Osteoblast (primary cell): ENCODE data around the gene ASB3. TPM values are rescaled to one million over a fixed set of nuclear protein-coding genes. Genes with fewer than 3 reads are reported as not detected.
"Not testable (repeated sequence)": the region's sequence is repeated elsewhere in the genome, so short reads cannot be mapped to it uniquely, and the experiment has no call there.

Experiments
- DNase-seq: peaks from one replicate; pipeline ENCODE4 v3.0.0; 2011; ENCODE audit warnings: low spot score, mixed read lengths; ENCODE audit not compliant: insufficient read length; ENCODE audit errors: missing footprints
- H2AFZ ChIP-seq: 2 replicates; pipeline ENCODE4 v1.6.0; 2011; ENCODE audit warnings: mild to moderate bottlenecking, low read length
- H3K27ac ChIP-seq: 2 replicates; pipeline ENCODE4 v1.5.1; 2011; ENCODE audit warnings: mild to moderate bottlenecking, low read depth, low read length, moderate library complexity
- H3K27me3 ChIP-seq: 2 replicates; pipeline ENCODE4 v1.6.0; 2012; ENCODE audit warnings: mild to moderate bottlenecking, control low read depth, inconsistent platforms, low read length, moderate library complexity; ENCODE audit not compliant: insufficient read depth
- H3K36me3 ChIP-seq: 2 replicates; pipeline ENCODE4 v1.5.1; 2011; ENCODE audit warnings: mild to moderate bottlenecking, low read length, control low read depth, moderate library complexity; ENCODE audit not compliant: insufficient read depth
- H3K4me1 ChIP-seq: 2 replicates; pipeline ENCODE4 v1.5.1; 2011; ENCODE audit warnings: mild to moderate bottlenecking, low read length, control low read depth, moderate library complexity; ENCODE audit not compliant: insufficient read depth
- H3K4me2 ChIP-seq: 2 replicates; pipeline ENCODE4 v1.6.0; 2011; ENCODE audit warnings: mild to moderate bottlenecking, low read length; ENCODE audit not compliant: insufficient read depth
- H3K4me3 ChIP-seq: fragments of 200-600 bp; sonication (generic); 3 replicates; pipeline ENCODE4 v1.5.1; 2012; ENCODE audit warnings: mild to moderate bottlenecking, low read length, inconsistent platforms; ENCODE audit not compliant: insufficient read depth
- H3K79me2 ChIP-seq: 2 replicates; pipeline ENCODE4 v1.6.0; 2012; ENCODE audit warnings: mild to moderate bottlenecking, low read length, control low read depth, inconsistent platforms; ENCODE audit not compliant: insufficient read depth
- H3K9me3 ChIP-seq: 2 replicates; pipeline ENCODE4 v1.5.1; 2011; ENCODE audit warnings: low read depth, low read length, control low read depth
- H4K20me1 ChIP-seq: 2 replicates; pipeline ENCODE4 v1.6.0; 2012; ENCODE audit warnings: mild to moderate bottlenecking, low read length, control low read depth; ENCODE audit not compliant: insufficient read depth
- total RNA-seq: library from RNA; depleted of rRNA; stranded (reverse); fragments of >200 nt; gene quantifications from 2 replicates; pipeline ENCODE4 v1.2.3, GENCODE V29; 2012
- TF ChIP-seq, protein P1 (sequence below): IDR thresholded peaks from 2 replicates; pipeline ENCODE4 v1.5.1; 2011; ENCODE audit warnings: mild to moderate bottlenecking, low read depth, low read length, moderate library complexity; ENCODE audit errors: extremely low read depth

Gene ASB3
- total RNA-seq, 1 donor = 21.4 TPM

DNA sequence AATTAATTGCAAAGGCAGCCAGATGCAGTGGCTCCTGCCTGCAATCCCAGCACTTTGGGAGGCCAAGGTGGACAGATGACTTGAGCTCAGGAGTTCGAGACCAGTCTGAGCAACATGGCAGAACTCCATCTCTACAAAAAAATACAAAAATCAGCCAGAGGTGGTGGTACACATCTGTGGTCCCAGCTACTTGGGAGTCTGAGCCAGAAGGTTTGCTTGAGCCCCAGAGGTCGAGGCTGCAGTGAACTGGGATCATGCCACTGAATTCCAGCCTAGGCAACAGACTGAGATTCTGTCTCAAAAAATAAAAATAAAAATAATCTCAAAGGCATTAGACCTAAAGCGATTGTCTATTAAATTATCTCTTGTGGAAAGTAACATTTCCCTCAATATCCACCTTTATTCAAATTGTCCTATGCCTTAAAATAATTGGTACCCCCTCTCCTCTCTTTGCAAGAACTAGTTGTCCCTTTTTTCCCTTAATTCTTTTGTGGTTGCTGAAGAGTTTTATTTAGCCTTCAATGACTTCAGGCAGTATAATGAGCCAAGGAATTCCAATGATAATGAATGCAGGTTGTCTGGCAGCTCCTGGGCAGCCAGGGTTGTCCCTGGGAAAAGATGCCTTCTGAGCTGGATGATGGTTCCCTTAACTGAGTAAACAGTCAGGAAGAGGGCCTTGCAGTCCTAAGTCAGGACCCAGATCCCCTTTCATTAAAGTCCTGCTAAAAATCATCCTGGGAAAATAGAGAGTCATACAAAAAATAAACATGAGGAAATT lies 40.8 kb upstream of the ASB3 start:
- Histone ChIP-seq H2AFZ (no peak overlapping the region), H3K79me2 (no peaks in the 10 kb centered on the region), H3K4me2 (no peak overlapping the region), H3K4me3 (no peak overlapping the region), H3K4me1 (no peaks in the 10 kb centered on the region), H3K27me3 (no peaks in the 10 kb centered on the region), H3K27ac (no peak overlapping the region), H3K9me3 (no peaks in the 10 kb centered on the region), H3K36me3 (no peaks in the 10 kb centered on the region), H4K20me1 (no peaks in the 10 kb centered on the region)
- DNase-seq = no peak
- TF ChIP-seq, protein P1, sequence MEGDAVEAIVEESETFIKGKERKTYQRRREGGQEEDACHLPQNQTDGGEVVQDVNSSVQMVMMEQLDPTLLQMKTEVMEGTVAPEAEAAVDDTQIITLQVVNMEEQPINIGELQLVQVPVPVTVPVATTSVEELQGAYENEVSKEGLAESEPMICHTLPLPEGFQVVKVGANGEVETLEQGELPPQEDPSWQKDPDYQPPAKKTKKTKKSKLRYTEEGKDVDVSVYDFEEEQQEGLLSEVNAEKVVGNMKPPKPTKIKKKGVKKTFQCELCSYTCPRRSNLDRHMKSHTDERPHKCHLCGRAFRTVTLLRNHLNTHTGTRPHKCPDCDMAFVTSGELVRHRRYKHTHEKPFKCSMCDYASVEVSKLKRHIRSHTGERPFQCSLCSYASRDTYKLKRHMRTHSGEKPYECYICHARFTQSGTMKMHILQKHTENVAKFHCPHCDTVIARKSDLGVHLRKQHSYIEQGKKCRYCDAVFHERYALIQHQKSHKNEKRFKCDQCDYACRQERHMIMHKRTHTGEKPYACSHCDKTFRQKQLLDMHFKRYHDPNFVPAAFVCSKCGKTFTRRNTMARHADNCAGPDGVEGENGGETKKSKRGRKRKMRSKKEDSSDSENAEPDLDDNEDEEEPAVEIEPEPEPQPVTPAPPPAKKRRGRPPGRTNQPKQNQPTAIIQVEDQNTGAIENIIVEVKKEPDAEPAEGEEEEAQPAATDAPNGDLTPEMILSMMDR = no peak

DNA sequence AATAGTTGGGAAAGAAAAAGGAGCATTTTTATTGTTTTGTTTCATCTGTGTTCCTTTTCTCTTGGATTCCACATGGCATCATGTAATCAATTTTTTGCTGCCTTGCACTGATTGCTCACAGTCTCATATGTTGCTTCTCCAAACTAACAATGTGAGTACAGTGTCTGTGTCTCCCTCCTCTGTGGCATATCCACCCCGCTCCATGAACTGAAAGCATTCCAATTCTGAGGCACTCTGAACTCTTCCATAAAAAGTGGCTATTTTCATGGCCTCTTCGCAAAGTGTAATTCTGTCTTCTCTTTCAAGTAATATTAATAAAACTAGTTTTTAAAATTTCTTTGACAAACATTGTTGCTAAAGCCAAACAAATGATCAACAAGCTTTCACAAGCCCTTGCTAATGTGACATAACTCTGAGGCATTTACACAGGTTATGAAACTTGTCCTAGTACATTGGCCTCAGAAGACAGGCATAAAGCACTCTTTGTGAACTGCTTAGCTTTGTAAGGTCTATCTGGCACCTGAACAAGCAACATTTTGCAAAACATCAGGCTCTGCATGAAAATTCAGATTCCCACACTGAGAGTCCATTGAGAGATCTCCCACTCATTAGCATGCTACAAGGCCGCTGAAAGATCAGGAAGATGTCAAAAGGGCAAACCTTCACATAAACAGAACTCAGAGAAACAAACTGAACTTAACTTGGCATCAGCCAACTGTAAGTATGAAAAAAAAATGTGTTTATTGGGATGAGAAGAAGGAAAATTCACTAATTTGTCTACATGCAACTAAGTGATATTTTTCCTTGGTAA lies 40.0 kb upstream of the ASB3 start:
- H3K27me3 ChIP-seq = no peaks in the 10 kb centered on the region
- no peaks in the 10 kb centered on the region for H4K20me1 ChIP-seq
- H3K79me2 ChIP-seq = no peaks in the 10 kb centered on the region
- no peak overlapping the region for H3K4me2 ChIP-seq
- no peaks in the 10 kb centered on the region for H3K4me1 ChIP-seq
- no peak for DNase-seq
- TF ChIP-seq, protein P1 = no peak
- no peak overlapping the region for H3K4me3 ChIP-seq
- H3K27ac ChIP-seq = no peak overlapping the region
- H3K36me3 ChIP-seq = no peaks in the 10 kb centered on the region
- no peaks in the 10 kb centered on the region for H3K9me3 ChIP-seq
- no peak overlapping the region for H2AFZ ChIP-seq

DNA sequence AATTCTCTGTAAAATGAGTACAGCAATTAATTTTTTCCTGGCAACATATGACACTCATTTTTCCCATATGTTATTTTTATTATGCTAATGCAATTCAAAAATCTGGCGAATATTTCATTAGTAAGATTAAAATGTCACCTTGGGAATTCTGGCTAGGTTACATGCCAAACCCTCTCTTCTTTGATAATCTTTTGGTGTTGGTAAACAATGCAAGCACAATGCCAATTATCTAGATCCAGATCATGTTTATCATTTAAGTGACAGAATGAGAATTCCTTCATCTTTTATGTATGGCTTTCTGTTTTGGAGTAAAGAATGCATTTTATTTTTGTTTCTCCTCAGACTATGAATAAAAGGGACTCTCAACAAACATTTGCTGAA lies 39.3 kb upstream of the ASB3 start:
- H3K4me3 ChIP-seq = no peak overlapping the region
- no peaks in the 10 kb centered on the region for H3K9me3 ChIP-seq
- H2AFZ ChIP-seq = no peak overlapping the region
- TF ChIP-seq, protein P1 = no peak
- no peaks in the 10 kb centered on the region for H3K27me3 ChIP-seq
- DNase-seq = no peak
- H3K4me1 ChIP-seq = no peaks in the 10 kb centered on the region
- H3K79me2 ChIP-seq = no peaks in the 10 kb centered on the region
- no peaks in the 10 kb centered on the region for H4K20me1 ChIP-seq
- H3K27ac ChIP-seq = no peak overlapping the region
- H3K4me2 ChIP-seq = no peak overlapping the region
- no peaks in the 10 kb centered on the region for H3K36me3 ChIP-seq

DNA sequence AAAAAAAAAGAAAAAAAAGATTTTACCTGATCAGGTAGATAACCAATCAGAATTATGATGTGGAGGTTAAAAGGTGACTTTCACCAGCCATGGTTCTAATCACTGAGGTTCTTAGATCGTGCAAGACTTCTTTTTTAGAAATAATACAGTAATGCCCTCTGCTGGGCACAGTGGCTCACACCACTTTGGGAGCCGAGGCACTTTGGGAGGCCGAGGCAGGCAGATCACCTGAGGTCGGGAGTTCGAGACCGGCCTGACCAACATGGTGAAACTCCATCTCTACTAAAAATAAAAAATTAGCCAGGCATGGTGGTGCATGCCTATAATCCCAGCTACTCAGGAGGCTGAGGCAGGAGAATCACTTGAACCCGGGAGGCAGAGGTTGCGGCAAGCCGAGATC lies 36.9 kb upstream of the ASB3 start:
- not testable (repeated sequence) for H3K4me2 ChIP-seq, H3K79me2 ChIP-seq, H2AFZ ChIP-seq, DNase-seq, H3K4me3 ChIP-seq, H3K9me3 ChIP-seq, H3K4me1 ChIP-seq, H3K27ac ChIP-seq, H3K27me3 ChIP-seq, H4K20me1 ChIP-seq
- H3K36me3 ChIP-seq = peaks cover 20% of the 10 kb centered on the region
- TF ChIP-seq, protein P1 = peak; percentile 14
